Glutamatergic neuron (in vitro differentiated cells): ENCODE results near the gene ENDOU. TPM values are rescaled to one million over a fixed set of nuclear protein-coding genes. Genes with fewer than 3 reads are reported as not detected.

Experiments
- DNase-seq: peaks from one replicate; pipeline ENCODE4 v3.0.0; 2022
- H3K27ac Mint-ChIP-seq: one replicate; pipeline ENCODE4 v1.8.0; 2020; ENCODE audit warnings: mild to moderate bottlenecking, mixed read lengths, inconsistent platforms; ENCODE audit not compliant: unreplicated experiment
- H3K27me3 Mint-ChIP-seq: one replicate; pipeline ENCODE4 v1.8.0; 2020; ENCODE audit warnings: mild to moderate bottlenecking, moderate library complexity, mixed read lengths, inconsistent platforms; ENCODE audit not compliant: unreplicated experiment
- H3K36me3 Mint-ChIP-seq: one replicate; pipeline ENCODE4 v1.8.0; 2020; ENCODE audit warnings: mild to moderate bottlenecking, mixed read lengths, inconsistent platforms; ENCODE audit not compliant: unreplicated experiment
- H3K4me1 Mint-ChIP-seq: one replicate; pipeline ENCODE4 v1.8.0; 2020; ENCODE audit warnings: mild to moderate bottlenecking, low read depth, mixed read lengths, inconsistent platforms; ENCODE audit not compliant: unreplicated experiment
- H3K4me3 Mint-ChIP-seq: one replicate; pipeline ENCODE4 v1.8.0; 2020; ENCODE audit warnings: mild to moderate bottlenecking, mixed read lengths, inconsistent platforms; ENCODE audit not compliant: unreplicated experiment
- H3K9me3 Mint-ChIP-seq: one replicate; pipeline ENCODE4 v1.8.0; 2020; ENCODE audit warnings: mild to moderate bottlenecking, moderate library complexity, mixed read lengths, inconsistent platforms; ENCODE audit not compliant: unreplicated experiment
- CTCF ChIP-seq: fragments of 200-600 bp; sonication (generic); IDR thresholded peaks from one replicate; pipeline ENCODE4 v1.5.0; 2021; ENCODE audit not compliant: partially characterized antibody, unreplicated experiment
- total RNA-seq: library from RNA; stranded (reverse); fragmentation: NEBNext Ultra II Directional; extraction: Animal tissue kit (Norgen Biotek cat#: 25700); gene quantifications from one replicate; pipeline ENCODE4 v1.2.1, GENCODE V29; 2021; ENCODE audit not compliant: unreplicated experiment

The ENDOU gene
- total RNA-seq, 1 donor from 2014 or later, result not detected

- H3K27ac Mint-ChIP-seq, result no peak overlapping the region
- H3K4me1 Mint-ChIP-seq, result peaks cover 13% of the 10 kb centered on the region
- peaks cover 5% of the 10 kb centered on the region for H3K9me3 Mint-ChIP-seq
- H3K36me3 Mint-ChIP-seq, result no peaks in the 10 kb centered on the region
- H3K4me3 Mint-ChIP-seq, result no peak overlapping the region
- DNase-seq, result no peak
- H3K27me3 Mint-ChIP-seq, result peaks cover 10% of the 10 kb centered on the region
- TF ChIP-seq CTCF, result no peak
Measured at GRCh38 chr12:47721431-47721973, 3.8 kb downstream of the ENDOU start.

GRCh38 chr12:47718531-47718930 lies 6.8 kb downstream of the ENDOU start:
- Mint-ChIP-seq H3K27me3 (no peaks in the 10 kb centered on the region), H3K9me3 (peaks cover 5% of the 10 kb centered on the region), H3K4me1 (peaks cover 8% of the 10 kb centered on the region), H3K36me3 (no peaks in the 10 kb centered on the region), H3K4me3 (no peak overlapping the region), H3K27ac (no peak overlapping the region)
- TF ChIP-seq CTCF, result no peak
- DNase-seq, result no peak

- peak; percentile 86 for DNase-seq
- Mint-ChIP-seq H3K27me3 (no peaks in the 10 kb centered on the region), H3K4me3 (no peak overlapping the region), H3K36me3 (no peaks in the 10 kb centered on the region), H3K9me3 (peaks cover 5% of the 10 kb centered on the region), H3K4me1 (peaks cover 11% of the 10 kb centered on the region), H3K27ac (no peak overlapping the region)
- peak; percentile 73 for TF ChIP-seq CTCF
Measured at GRCh38 chr12:47717443-47718193, 7.7 kb downstream of the ENDOU start.

GRCh38 chr12:47717046-47717442 lies 8.2 kb downstream of the ENDOU start:
- no peak for DNase-seq

More at GRCh38 chr12:47717046-47717442, 8.2 kb downstream of the ENDOU start:
- peaks cover 11% of the 10 kb centered on the region for H3K4me1 Mint-ChIP-seq
- no peaks in the 10 kb centered on the region for H3K27me3 Mint-ChIP-seq
- H3K27ac Mint-ChIP-seq, result no peak overlapping the region
- TF ChIP-seq CTCF, result no peak
- H3K9me3 Mint-ChIP-seq, result peaks cover 5% of the 10 kb centered on the region
- no peak overlapping the region for H3K4me3 Mint-ChIP-seq
- H3K36me3 Mint-ChIP-seq, result no peaks in the 10 kb centered on the region
